Upper lobe of left lung (tissue), 4 donors: ENCODE data around the gene CNTFR.

ENCODE experiments used
- EP300 ChIP-seq, 4 donors: sonication (generic); formaldehyde crosslinking; IDR thresholded peaks; one replicate each; pipeline ENCODE4 v1.5.1; 2017; ENCODE audit warnings: antibody characterized with exemption in 4 of 4, control low read depth in 2 of 4
- POLR2A ChIP-seq, 4 donors: fragments of 450-650 bp; IDR thresholded peaks; one replicate each; pipeline ENCODE4 v1.5.1; 2016 to 2017; ENCODE audit warnings: antibody characterized with exemption in 4 of 4, mild to moderate bottlenecking in 2 of 4
- POLR2AphosphoS5 ChIP-seq, 2 donors: sonication (generic); formaldehyde crosslinking; IDR thresholded peaks; one replicate each; pipeline ENCODE4 v1.5.1; 2017; ENCODE audit warnings: antibody characterized with exemption in 2 of 2
- TF ChIP-seq, protein P1 (sequence below), 6 experiments: fragments of 450-650 bp in 4 of 6; fragments of 200-600 bp in 2 of 6; sonication (generic) in 2 of 6; IDR thresholded peaks; one replicate each; pipeline ENCODE4 v1.5.1; 2016 to 2019; ENCODE audit warnings: antibody characterized with exemption in 6 of 6

GRCh38 chr9:34550016-34550680 is 39.4 kb downstream of the CNTFR start:
- TF ChIP-seq, protein P1, sequence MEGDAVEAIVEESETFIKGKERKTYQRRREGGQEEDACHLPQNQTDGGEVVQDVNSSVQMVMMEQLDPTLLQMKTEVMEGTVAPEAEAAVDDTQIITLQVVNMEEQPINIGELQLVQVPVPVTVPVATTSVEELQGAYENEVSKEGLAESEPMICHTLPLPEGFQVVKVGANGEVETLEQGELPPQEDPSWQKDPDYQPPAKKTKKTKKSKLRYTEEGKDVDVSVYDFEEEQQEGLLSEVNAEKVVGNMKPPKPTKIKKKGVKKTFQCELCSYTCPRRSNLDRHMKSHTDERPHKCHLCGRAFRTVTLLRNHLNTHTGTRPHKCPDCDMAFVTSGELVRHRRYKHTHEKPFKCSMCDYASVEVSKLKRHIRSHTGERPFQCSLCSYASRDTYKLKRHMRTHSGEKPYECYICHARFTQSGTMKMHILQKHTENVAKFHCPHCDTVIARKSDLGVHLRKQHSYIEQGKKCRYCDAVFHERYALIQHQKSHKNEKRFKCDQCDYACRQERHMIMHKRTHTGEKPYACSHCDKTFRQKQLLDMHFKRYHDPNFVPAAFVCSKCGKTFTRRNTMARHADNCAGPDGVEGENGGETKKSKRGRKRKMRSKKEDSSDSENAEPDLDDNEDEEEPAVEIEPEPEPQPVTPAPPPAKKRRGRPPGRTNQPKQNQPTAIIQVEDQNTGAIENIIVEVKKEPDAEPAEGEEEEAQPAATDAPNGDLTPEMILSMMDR (IDR thresholded peaks at IDR 0.05), result no peak
- TF ChIP-seq POLR2A (IDR thresholded peaks at IDR 0.05) (no peak), POLR2AphosphoS5 (IDR thresholded peaks at IDR 0.05) (no peak), EP300 (IDR thresholded peaks at IDR 0.05) (no peak)
